H9 (cell line): Measurements from ENCODE around the gene NOL9. TPM values are rescaled to one million over a fixed set of nuclear protein-coding genes. Genes with fewer than 3 reads are reported as not detected.
A peak's percentile ranks its signal among the peaks of the same experiment; 100 is the strongest.

Source experiments
- DNase-seq: peaks from one replicate; pipeline ENCODE4 v3.0.0-alpha.2; 2017
- H2AFZ ChIP-seq: one replicate; pipeline ENCODE4 v1.6.1; 2013; ENCODE audit warnings: mild to moderate bottlenecking, low read length, control low read depth, moderate library complexity
- H2AK5ac ChIP-seq: 2 replicates; pipeline ENCODE4 v1.6.1; 2013; ENCODE audit warnings: low read length, control low read depth, mixed read lengths; ENCODE audit not compliant: insufficient read length
- H2BK120ac ChIP-seq: one replicate; pipeline ENCODE4 v1.6.1; 2013; ENCODE audit warnings: low read depth, mild to moderate bottlenecking, low read length, control low read depth, inconsistent platforms; ENCODE audit not compliant: poor library complexity, severe bottlenecking
- H2BK12ac ChIP-seq: 2 replicates; pipeline ENCODE4 v1.6.1; 2013; ENCODE audit warnings: low read length, control low read depth, mixed read lengths, low read depth; ENCODE audit not compliant: insufficient read length
- H2BK15ac ChIP-seq: 2 replicates; pipeline ENCODE4 v1.6.1; 2013; ENCODE audit warnings: low read depth, low read length, control low read depth
- H2BK20ac ChIP-seq: one replicate; pipeline ENCODE4 v1.6.1; 2013; ENCODE audit warnings: low read depth, mild to moderate bottlenecking, low read length, control low read depth, inconsistent platforms; ENCODE audit not compliant: poor library complexity, severe bottlenecking
- H2BK5ac ChIP-seq: 2 replicates; pipeline ENCODE4 v1.6.1; 2013; ENCODE audit warnings: low read length, control low read depth, mixed read lengths; ENCODE audit not compliant: insufficient read length
- H3K14ac ChIP-seq: 2 replicates; pipeline ENCODE4 v1.6.1; 2013; ENCODE audit warnings: low read length, control low read depth; ENCODE audit not compliant: insufficient read depth
- H3K18ac ChIP-seq: 2 replicates; pipeline ENCODE4 v1.6.1; 2013; ENCODE audit warnings: low read depth, mild to moderate bottlenecking, mixed read lengths, low read length, control low read depth; ENCODE audit not compliant: insufficient read length
- H3K23ac ChIP-seq: 2 replicates; pipeline ENCODE4 v1.6.1; 2013; ENCODE audit warnings: low read length, control low read depth, mixed read lengths, low read depth; ENCODE audit not compliant: insufficient read length
- H3K23me2 ChIP-seq: 2 replicates; pipeline ENCODE4 v1.6.1; 2013; ENCODE audit warnings: low read depth, mild to moderate bottlenecking, mixed read lengths, low read length, control low read depth; ENCODE audit not compliant: insufficient read length, poor library complexity, severe bottlenecking
- H3K27ac ChIP-seq: 2 replicates; pipeline ENCODE4 v1.5.1; 2013; ENCODE audit warnings: low read length, control low read depth, mixed read lengths, low read depth; ENCODE audit not compliant: insufficient read length
- H3K27me3 ChIP-seq: 2 replicates; pipeline ENCODE4 v1.6.1; 2013; ENCODE audit warnings: low read length, control low read depth, inconsistent platforms; ENCODE audit not compliant: insufficient read depth
- H3K4ac ChIP-seq: 2 replicates; pipeline ENCODE4 v1.6.1; 2013; ENCODE audit warnings: low read depth, mild to moderate bottlenecking, control low read depth, inconsistent platforms, low read length, moderate library complexity
- H3K4me1 ChIP-seq: 2 replicates; pipeline ENCODE4 v1.6.1; 2013; ENCODE audit warnings: low read length, control low read depth, inconsistent platforms; ENCODE audit not compliant: insufficient read depth
- H3K4me2 ChIP-seq: 2 replicates; pipeline ENCODE4 v1.6.1; 2013; ENCODE audit warnings: low read length, control low read depth, mixed read lengths; ENCODE audit not compliant: insufficient read length, insufficient read depth
- H3K56ac ChIP-seq: 2 replicates; pipeline ENCODE4 v1.6.1; 2013; ENCODE audit warnings: low read depth, mild to moderate bottlenecking, mixed read lengths, low read length, control low read depth; ENCODE audit not compliant: insufficient read length
- H3K79me1 ChIP-seq: 2 replicates; pipeline ENCODE4 v1.6.1; 2013; ENCODE audit warnings: low read depth, mild to moderate bottlenecking, moderate library complexity, low read length, control low read depth, inconsistent platforms; ENCODE audit not compliant: insufficient read depth, poor library complexity, severe bottlenecking
- H3K79me2 ChIP-seq: 2 replicates; pipeline ENCODE4 v1.6.1; 2013; ENCODE audit warnings: low read length, control low read depth, inconsistent platforms; ENCODE audit not compliant: insufficient read depth
- H3K9ac ChIP-seq: 2 replicates; pipeline ENCODE4 v1.6.1; 2013; ENCODE audit warnings: low read length, control low read depth, mixed read lengths; ENCODE audit not compliant: insufficient read length; ENCODE audit errors: extremely low read depth
- H3K9me3 ChIP-seq: one replicate; pipeline ENCODE4 v1.6.1; 2013; ENCODE audit warnings: low read depth, low read length, inconsistent platforms; ENCODE audit not compliant: control insufficient read depth
- H3T11ph ChIP-seq: one replicate; pipeline ENCODE4 v1.6.1; 2013; ENCODE audit warnings: mild to moderate bottlenecking, low read length, control low read depth, inconsistent platforms
- H4K20me1 ChIP-seq: one replicate; pipeline ENCODE4 v1.6.1; 2013; ENCODE audit not compliant: control insufficient read depth, insufficient read length, insufficient read depth
- H4K5ac ChIP-seq: 2 replicates; pipeline ENCODE4 v1.6.1; 2013; ENCODE audit warnings: low read depth, mild to moderate bottlenecking, mixed read lengths, low read length, control low read depth; ENCODE audit not compliant: insufficient read length
- H4K8ac ChIP-seq: replicated peaks from 2 replicates; pipeline ENCODE4 v1.6.1; 2013; ENCODE audit warnings: low read length, control low read depth, mixed read lengths, low read depth; ENCODE audit not compliant: insufficient read length
- H4K91ac ChIP-seq: 2 replicates; pipeline ENCODE4 v1.6.1; 2013; ENCODE audit warnings: low read depth, mild to moderate bottlenecking, moderate library complexity, mixed read lengths, low read length, control low read depth; ENCODE audit not compliant: insufficient read length
- H3K27ac Mint-ChIP-seq, 3 experiments: 2 replicates in 2 of 3; 3 replicates in 1 of 3; pipeline ENCODE4 v1.8.0; 2020 to 2021; ENCODE audit warnings: mixed read lengths in 3 of 3, mild to moderate bottlenecking in 1 of 3, moderate library complexity in 1 of 3
- H3K27me3 Mint-ChIP-seq: 2 replicates; pipeline ENCODE4 v1.8.0; 2021; ENCODE audit warnings: low read depth, mild to moderate bottlenecking, moderate library complexity, mixed read lengths
- H3K36me3 Mint-ChIP-seq, 3 experiments: 2 replicates in 2 of 3; 3 replicates in 1 of 3; pipeline ENCODE4 v1.8.0; 2020 to 2021; ENCODE audit warnings: low read depth in 3 of 3, mixed read lengths in 3 of 3; ENCODE audit not compliant: insufficient read depth in 1 of 3
- H3K4me1 Mint-ChIP-seq, 2 experiments: 2 replicates each; pipeline ENCODE4 v1.8.0; 2020; ENCODE audit warnings: mixed read lengths in 2 of 2
- H3K4me3 Mint-ChIP-seq, 2 experiments: 2 replicates in 1 of 2; 3 replicates in 1 of 2; pipeline ENCODE4 v1.8.0; 2020 to 2021; ENCODE audit warnings: mild to moderate bottlenecking in 2 of 2, mixed read lengths in 2 of 2, moderate library complexity in 1 of 2
- H3K9me3 Mint-ChIP-seq, 2 experiments: 2 replicates in 1 of 2; 3 replicates in 1 of 2; pipeline ENCODE4 v1.8.0; 2020; ENCODE audit warnings: mild to moderate bottlenecking in 2 of 2, mixed read lengths in 2 of 2, moderate library complexity in 1 of 2
- WGBS: extraction: QIAGEN DNeasy Blood & Tissue Kit; methylation state at CpG from one replicate; pipeline ENCODE4 v1.1.7; 2013; ENCODE audit warnings: missing lambda C conversion rate, low lambda C conversion rate, mixed read lengths; ENCODE audit not compliant: insufficient read length; ENCODE audit errors: extremely low coverage; 5-methylcytosine and 5-hydroxymethylcytosine counted together
- total RNA-seq: library from RNA; stranded (reverse); gene quantifications from 2 replicates; pipeline ENCODE4 v1.2.1, GENCODE V29; 2021
- TF ChIP-seq, protein P1 (sequence below): fragments of 200-600 bp; sonication (generic); conservative IDR thresholded peaks from 3 replicates; pipeline ENCODE4 v1.8.0; 2021; ENCODE audit warnings: antibody characterized with exemption, mild to moderate bottlenecking

Gene NOL9
- total RNA-seq, 1 experiment from 2014 or later = 50.4 TPM

GRCh38 chr1:6574025-6574620 is 19.8 kb upstream of the NOL9 start:
- H3T11ph ChIP-seq = no peak overlapping the region
- TF ChIP-seq, protein P1, sequence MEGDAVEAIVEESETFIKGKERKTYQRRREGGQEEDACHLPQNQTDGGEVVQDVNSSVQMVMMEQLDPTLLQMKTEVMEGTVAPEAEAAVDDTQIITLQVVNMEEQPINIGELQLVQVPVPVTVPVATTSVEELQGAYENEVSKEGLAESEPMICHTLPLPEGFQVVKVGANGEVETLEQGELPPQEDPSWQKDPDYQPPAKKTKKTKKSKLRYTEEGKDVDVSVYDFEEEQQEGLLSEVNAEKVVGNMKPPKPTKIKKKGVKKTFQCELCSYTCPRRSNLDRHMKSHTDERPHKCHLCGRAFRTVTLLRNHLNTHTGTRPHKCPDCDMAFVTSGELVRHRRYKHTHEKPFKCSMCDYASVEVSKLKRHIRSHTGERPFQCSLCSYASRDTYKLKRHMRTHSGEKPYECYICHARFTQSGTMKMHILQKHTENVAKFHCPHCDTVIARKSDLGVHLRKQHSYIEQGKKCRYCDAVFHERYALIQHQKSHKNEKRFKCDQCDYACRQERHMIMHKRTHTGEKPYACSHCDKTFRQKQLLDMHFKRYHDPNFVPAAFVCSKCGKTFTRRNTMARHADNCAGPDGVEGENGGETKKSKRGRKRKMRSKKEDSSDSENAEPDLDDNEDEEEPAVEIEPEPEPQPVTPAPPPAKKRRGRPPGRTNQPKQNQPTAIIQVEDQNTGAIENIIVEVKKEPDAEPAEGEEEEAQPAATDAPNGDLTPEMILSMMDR = no peak
- H2BK120ac ChIP-seq = no peak overlapping the region
- Mint-ChIP-seq H3K27me3 (peaks cover 52% of the 10 kb centered on the region), H3K4me3 (no peak overlapping the region; a peak in 2 of 5 replicates), H3K9me3 (peaks cover 4% of the 10 kb centered on the region in 2 experiments; a peak in 2 of 5 replicates), H3K27ac (peak overlapping the region in 1 of 3 experiments; percentile 80; a peak in 1 of 7 replicates), H3K36me3 (no peaks in the 10 kb centered on the region), H3K4me1 (peaks cover 11 to 12% of the 10 kb centered on the region in 2 experiments)
- no peak overlapping the region for H2BK5ac ChIP-seq
- no peaks in the 10 kb centered on the region; the same call in 1 of the 2 replicates for H3K4me1 ChIP-seq
- H4K5ac ChIP-seq = no peak overlapping the region
- no peak overlapping the region for H4K8ac ChIP-seq
- no peak overlapping the region for H4K91ac ChIP-seq
- H3K4me2 ChIP-seq = no peak overlapping the region
- no peak overlapping the region for H2AFZ ChIP-seq
- H3K9ac ChIP-seq = no peak overlapping the region
- 0 out of 2 replicates have a peak, but pooled peaks cover 2% of the 10 kb centered on the region for H3K27me3 ChIP-seq
- DNase-seq = no peak
- H3K18ac ChIP-seq = no peak overlapping the region
- H3K4ac ChIP-seq = no peak overlapping the region
- no peak overlapping the region for H3K14ac ChIP-seq
- no peak overlapping the region for H2BK15ac ChIP-seq
- H3K79me2 ChIP-seq = no peaks in the 10 kb centered on the region
- no peak overlapping the region for H3K27ac ChIP-seq
- no peak overlapping the region for H2AK5ac ChIP-seq
- H2BK20ac ChIP-seq = no peak overlapping the region
- H4K20me1 ChIP-seq = no peaks in the 10 kb centered on the region
- no peaks in the 10 kb centered on the region for H3K23me2 ChIP-seq
- H3K9me3 ChIP-seq = no peaks in the 10 kb centered on the region
- H2BK12ac ChIP-seq = no peak overlapping the region
- no peaks in the 10 kb centered on the region for H3K79me1 ChIP-seq
- no peak overlapping the region for H3K56ac ChIP-seq
- WGBS = no CpG with 5 or more reads among the region's 8 CpGs
- H3K23ac ChIP-seq = no peak overlapping the region
